Gastrocnemius medialis (tissue), 4 donors: ENCODE measurements around the gene GNG7. TPM values are rescaled to one million over a fixed set of nuclear protein-coding genes. Genes with fewer than 3 reads are reported as not detected.
"Not testable (repeated sequence)": the region's sequence is repeated elsewhere in the genome, so short reads cannot be mapped to it uniquely, and the experiment has no call there.

Source experiments
- ATAC-seq, 2 donors: fragments of 150-250 bp; one replicate each; pipeline ENCODE4 v1.9.1; 2016
- DNase-seq, 2 donors: peaks; one replicate each; pipeline ENCODE4 v3.0.0-alpha.2; 2019
- H3K27ac ChIP-seq, 4 donors: fragments of 200-600 bp; sonication (generic); 1 replicate in 1 of 4; 2 replicates in 3 of 4; pipeline ENCODE4 v1.5.1; 2016 to 2018; ENCODE audit warnings: mild to moderate bottlenecking in 2 of 4, moderate library complexity in 1 of 4
- H3K27me3 ChIP-seq, 3 donors: fragments of 200-600 bp; sonication (generic) in 2 of 3; 1 replicate in 1 of 3; 2 replicates in 2 of 3; pipeline versions ENCODE4 v1.5.1 to v1.6.0; 2016 to 2019; ENCODE audit warnings: mild to moderate bottlenecking in 1 of 3, moderate library complexity in 1 of 3
- H3K36me3 ChIP-seq, 2 donors: fragments of 200-600 bp; sonication (generic) in 1 of 2; one replicate each; pipeline ENCODE4 v1.5.1; 2017 to 2018
- H3K4me1 ChIP-seq, 2 donors: fragments of 200-600 bp; sonication (generic) in 1 of 2; one replicate each; pipeline ENCODE4 v1.5.1; 2016 to 2017; ENCODE audit warnings: mild to moderate bottlenecking in 2 of 2
- H3K4me3 ChIP-seq, 4 donors: fragments of 200-600 bp; sonication (generic) in 3 of 4; 1 replicate in 1 of 4; 2 replicates in 3 of 4; pipeline ENCODE4 v1.5.1; 2016 to 2019; ENCODE audit warnings: mild to moderate bottlenecking in 2 of 4
- H3K9me3 ChIP-seq, 3 donors: fragments of 200-600 bp; sonication (generic) in 2 of 3; 1 replicate in 1 of 3; 2 replicates in 2 of 3; pipeline ENCODE4 v1.5.1; 2016 to 2019
- CTCF ChIP-seq, 5 experiments: fragments of 450-650 bp in 3 of 5; fragments of 200-600 bp in 2 of 5; sonication (generic) in 2 of 5; IDR thresholded peaks in 4 of 5; conservative IDR thresholded peaks in 1 of 5; 1 replicate in 4 of 5; 2 replicates in 1 of 5; pipeline ENCODE4 v1.5.1; 2016 to 2019; ENCODE audit warnings: antibody characterized with exemption in 5 of 5, mild to moderate bottlenecking in 3 of 5, moderate library complexity in 3 of 5
- POLR2A ChIP-seq, 2 donors: fragments of 450-650 bp; IDR thresholded peaks; one replicate each; pipeline ENCODE4 v1.6.1; 2017; ENCODE audit warnings: antibody characterized with exemption in 2 of 2, mild to moderate bottlenecking in 2 of 2, moderate library complexity in 2 of 2
- in situ Hi-C, 4 donors: fragments of 200-750 bp; cut with MboI; loops; one replicate each; pipeline versions ENCODE4 v1.15.0 to v1.8.0; 2017; ENCODE audit warnings: low sequenced_read_pairs in 4 of 4
- intact Hi-C: fragments of 100-400 bp; cut with DNase I; formaldehyde crosslinking; loops from one replicate; pipeline ENCODE4 v1.15.1; 2023; ENCODE audit warnings: low total_unique reads
- total RNA-seq, 4 donors: library from RNA; depleted of rRNA; stranded (reverse); fragments of >200 nt; gene quantifications; one replicate each; pipeline versions ENCODE4 v1.1.0 to v1.2.3, GENCODE V29; 2016

GNG7 gene
- total RNA-seq, 4 donors from 2014 or later, result 0.46 to 1.1 (median 0.62) TPM

GRCh38 chr19:2547721-2548120, 154.8 kb downstream of the GNG7 start:
- DNase-seq (no peak), ATAC-seq (no peak)
- no peak for TF ChIP-seq CTCF (IDR thresholded peaks at IDR 0.05 in 4 of 5, conservative IDR thresholded peaks at IDR 0.05 in 1 of 5)
- TF ChIP-seq POLR2A (IDR thresholded peaks at IDR 0.05), result no peak
- peaks cover 45 to 55% of the 10 kb centered on the region in 2 donors for H3K4me1 ChIP-seq
- no peaks in the 10 kb centered on the region for H3K36me3 ChIP-seq
- H3K27me3 ChIP-seq, result no peaks in the 10 kb centered on the region
- no peaks in the 10 kb centered on the region for H3K9me3 ChIP-seq
- in situ Hi-C loops, result loop anchor here in 1 of 4 donors (10.0 kb wide), 1 partner anchor 73 kb away; the partner anchor contains the start of gene GADD45B
- H3K4me3 ChIP-seq, result no peak overlapping the region
- peak overlapping the region; percentile 80 to 94 (median 90) for H3K27ac ChIP-seq
- intact Hi-C loops, result no loop called here

- H3K9me3 ChIP-seq, result no peaks in the 10 kb centered on the region
- H3K4me3 ChIP-seq, result peak overlapping the region in 3 of 4 donors; percentile 15 to 45 (median 31)
- H3K36me3 ChIP-seq, result no peaks in the 10 kb centered on the region
- no peak for ATAC-seq
- no peak for TF ChIP-seq POLR2A (IDR thresholded peaks at IDR 0.05)
- no peak for TF ChIP-seq CTCF (IDR thresholded peaks at IDR 0.05 in 4 of 5, conservative IDR thresholded peaks at IDR 0.05 in 1 of 5)
- no peaks in the 10 kb centered on the region for H3K27me3 ChIP-seq
- intact Hi-C loops (no loop called here), in situ Hi-C loops (loop anchor here in 1 of 4 donors (10.0 kb wide), 1 partner anchor 72 kb away; the partner anchor contains the start of gene GADD45B)
- H3K27ac ChIP-seq, result peak overlapping the region; percentile 80 to 94 (median 90)
- DNase-seq, result no peak
- peaks cover 51 to 60% of the 10 kb centered on the region in 2 donors for H3K4me1 ChIP-seq
These were observed 155.3 kb downstream of the GNG7 start for GRCh38 chr19:2547033-2547680.

GRCh38 chr19:2546128-2547032, 156.1 kb downstream of the GNG7 start:
- Histone ChIP-seq H3K9me3 (no peaks in the 10 kb centered on the region), H3K4me3 (peak overlapping the region; percentile 15 to 45 (median 33)), H3K27ac (peak overlapping the region; percentile 80 to 94 (median 90)), H3K4me1 (peaks cover 51 to 68% of the 10 kb centered on the region in 2 donors), H3K27me3 (no peaks in the 10 kb centered on the region), H3K36me3 (no peaks in the 10 kb centered on the region)
- in situ Hi-C loops, result loop anchor here in 1 of 4 donors (10.0 kb wide), 1 partner anchor 72 kb away; the partner anchor contains the start of gene GADD45B
- DNase-seq (peak; percentile 78 to 85), ATAC-seq (peak; percentile 68)
- intact Hi-C loops, result loop anchor here (1.0 kb wide), 2 partner anchors 70 to 81 kb away; partner anchors contain the start of gene GADD45B
- TF ChIP-seq CTCF (IDR thresholded peaks at IDR 0.05 in 4 of 5, conservative IDR thresholded peaks at IDR 0.05 in 1 of 5) (no peak), POLR2A (IDR thresholded peaks at IDR 0.05) (peak; percentile 57 to 79)

GRCh38 chr19:2545416-2546127, 156.9 kb downstream of the GNG7 start:
- not testable (repeated sequence) for DNase-seq, ATAC-seq, H3K36me3 ChIP-seq, H3K4me3 ChIP-seq, H3K27me3 ChIP-seq, H3K9me3 ChIP-seq
- Histone ChIP-seq H3K4me1 (peaks cover 54 to 69% of the 10 kb centered on the region in 2 donors), H3K27ac (peak overlapping the region; percentile 88 to 94 (median 90))
- intact Hi-C loops, result loop anchor here (1.0 kb wide), 2 partner anchors 69 to 82 kb away; partner anchors contain the start of gene GADD45B
- in situ Hi-C loops, result loop anchor here in 1 of 4 donors (10.0 kb wide), 1 partner anchor 71 kb away; the partner anchor contains the start of gene GADD45B
